ENCODE data around the gene TOM1L2. TPM values are rescaled to one million over a fixed set of nuclear protein-coding genes. Genes with fewer than 3 reads are reported as not detected.

The TOM1L2 gene
- total and polyA plus RNA-seq, 5 donors = 176 to 248 (median 213) TPM

- DNase-seq = no peak
- ATAC-seq = no peak
- no peak overlapping the region for H3K27ac ChIP-seq (ENCODE audit: low read length)
- H3K4me1 ChIP-seq (ENCODE audit: control insufficient read depth, insufficient read depth, low read length) = peaks cover 12% of the 10 kb centered on the region
- intact Hi-C loops (cut with DNase I) = loop anchor here in 3 of 4 donors (10.0 kb wide), 2 partner anchors 127 to 137 kb away; partner anchors contain the start of genes ATPAF2 (in 1 of the 3) and GID4 (in 1 of the 3)
- no peaks in the 10 kb centered on the region for H3K27me3 ChIP-seq (ENCODE audit: control insufficient read depth, insufficient read depth)
- WGBS = 65% methylated on average over 2 of the region's 2 CpGs
- no peak overlapping the region for H3K4me3 ChIP-seq (ENCODE audit: low read length)
- H3K9me3 ChIP-seq (ENCODE audit: control insufficient read depth, low read length) = no peaks in the 10 kb centered on the region
These were observed 74.8 kb downstream of the TOM1L2 start for GRCh38 chr17:17897442-17897841.

GRCh38 chr17:17896746-17897145 lies 75.5 kb downstream of the TOM1L2 start:
- WGBS = 84% methylated on average over 8 of the region's 8 CpGs
- no peak overlapping the region for H3K27ac ChIP-seq (ENCODE audit: low read length)
- DNase-seq (no peak), ATAC-seq (no peak)
- peaks cover 12% of the 10 kb centered on the region for H3K4me1 ChIP-seq (ENCODE audit: control insufficient read depth, insufficient read depth, low read length)
- no peak overlapping the region for H3K4me3 ChIP-seq (ENCODE audit: low read length)
- intact Hi-C loops (cut with DNase I) = loop anchor here in 3 of 4 donors (10.0 kb wide), 2 partner anchors 128 to 138 kb away; partner anchors contain the start of genes ATPAF2 (in 1 of the 3) and GID4 (in 1 of the 3)
- H3K9me3 ChIP-seq (ENCODE audit: control insufficient read depth, low read length) = no peaks in the 10 kb centered on the region
- no peaks in the 10 kb centered on the region for H3K27me3 ChIP-seq (ENCODE audit: control insufficient read depth, insufficient read depth)

- intact Hi-C loops (cut with DNase I) = loop anchor here in 3 of 4 donors (10.0 kb wide), 2 partner anchors 131 to 141 kb away; partner anchors contain the start of genes ATPAF2 (in 1 of the 3) and GID4 (in 1 of the 3)
These were observed 78.2 kb downstream of the TOM1L2 start for GRCh38 chr17:17893801-17894644.

GRCh38 chr17:17892731-17893130 lies 79.5 kb downstream of the TOM1L2 start:
- WGBS = 45% methylated on average over 2 of the region's 2 CpGs
- no peak overlapping the region for H3K27ac ChIP-seq (ENCODE audit: low read length)
- H3K9me3 ChIP-seq (ENCODE audit: control insufficient read depth, low read length) = no peaks in the 10 kb centered on the region
- intact Hi-C loops (cut with DNase I) = loop anchor here in 3 of 4 donors (10.0 kb wide), 2 partner anchors 132 to 142 kb away; partner anchors contain the start of genes ATPAF2 (in 1 of the 3) and GID4 (in 1 of the 3)
- ATAC-seq = no peak
- H3K27me3 ChIP-seq (ENCODE audit: control insufficient read depth, insufficient read depth) = no peaks in the 10 kb centered on the region
- no peak for DNase-seq
- H3K4me1 ChIP-seq (ENCODE audit: control insufficient read depth, insufficient read depth, low read length) = peaks cover 3% of the 10 kb centered on the region
- H3K4me3 ChIP-seq (ENCODE audit: low read length) = no peak overlapping the region

More at GRCh38 chr17:17893801-17894644, 78.2 kb downstream of the TOM1L2 start:
- Histone ChIP-seq H3K9me3 (ENCODE audit: control insufficient read depth, low read length) (no peaks in the 10 kb centered on the region), H3K4me3 (ENCODE audit: low read length) (no peak overlapping the region), H3K27ac (ENCODE audit: low read length) (no peak overlapping the region), H3K27me3 (ENCODE audit: control insufficient read depth, insufficient read depth) (no peaks in the 10 kb centered on the region), H3K4me1 (ENCODE audit: control insufficient read depth, insufficient read depth, low read length) (peaks cover 3% of the 10 kb centered on the region)
- no peak for DNase-seq
- no peak for ATAC-seq
- WGBS = 94% methylated on average over 7 of the region's 7 CpGs

- 95% methylated on average over 6 of the region's 6 CpGs for WGBS
- no peak overlapping the region for H3K27ac ChIP-seq (ENCODE audit: low read length)
- no peaks in the 10 kb centered on the region for H3K27me3 ChIP-seq (ENCODE audit: control insufficient read depth, insufficient read depth)
- DNase-seq (no peak), ATAC-seq (no peak)
- intact Hi-C loops (cut with DNase I) = loop anchor here in 3 of 4 donors (10.0 kb wide), 2 partner anchors 133 to 143 kb away; partner anchors contain the start of genes ATPAF2 (in 1 of the 3) and GID4 (in 1 of the 3)
- H3K4me1 ChIP-seq (ENCODE audit: control insufficient read depth, insufficient read depth, low read length) = peaks cover 3% of the 10 kb centered on the region
- no peaks in the 10 kb centered on the region for H3K9me3 ChIP-seq (ENCODE audit: control insufficient read depth, low read length)
- H3K4me3 ChIP-seq (ENCODE audit: low read length) = no peak overlapping the region
These were observed 80.2 kb downstream of the TOM1L2 start for GRCh38 chr17:17892009-17892408.

- Histone ChIP-seq H3K4me1 (ENCODE audit: control insufficient read depth, insufficient read depth, low read length) (peaks cover 6% of the 10 kb centered on the region), H3K27me3 (ENCODE audit: control insufficient read depth, insufficient read depth) (no peaks in the 10 kb centered on the region), H3K27ac (ENCODE audit: low read length) (no peak overlapping the region), H3K9me3 (ENCODE audit: control insufficient read depth, low read length) (no peaks in the 10 kb centered on the region), H3K4me3 (ENCODE audit: low read length) (no peak overlapping the region)
- DNase-seq (peak; percentile 55 to 72 (median 72)), ATAC-seq (peak; percentile 60 to 72)
- 91% methylated on average over 5 of the region's 5 CpGs for WGBS
- intact Hi-C loops (cut with DNase I) = loop anchor here in 3 of 4 donors (10.0 kb wide), 2 partner anchors 134 to 144 kb away; partner anchors contain the start of genes ATPAF2 (in 1 of the 3) and GID4 (in 1 of the 3)
These were observed 81.1 kb downstream of the TOM1L2 start for GRCh38 chr17:17890773-17891759.

GRCh38 chr17:17889922-17890321 lies 82.3 kb downstream of the TOM1L2 start:
- peaks cover 6% of the 10 kb centered on the region for H3K4me1 ChIP-seq (ENCODE audit: control insufficient read depth, insufficient read depth, low read length)
- 99% methylated on average over 2 of the region's 2 CpGs for WGBS
- H3K4me3 ChIP-seq (ENCODE audit: low read length) = no peak overlapping the region
- no peak overlapping the region for H3K27ac ChIP-seq (ENCODE audit: low read length)
- H3K27me3 ChIP-seq (ENCODE audit: control insufficient read depth, insufficient read depth) = no peaks in the 10 kb centered on the region
- intact Hi-C loops (cut with DNase I) = loop anchor here in 3 of 4 donors (10.0 kb wide), 2 partner anchors 135 to 145 kb away; partner anchors contain the start of genes ATPAF2 (in 1 of the 3) and GID4 (in 1 of the 3)
- DNase-seq (peak in 2 of 3 donors; percentile 13 to 16), ATAC-seq (no peak)
- no peaks in the 10 kb centered on the region for H3K9me3 ChIP-seq (ENCODE audit: control insufficient read depth, low read length)

- Histone ChIP-seq H3K4me1 (ENCODE audit: control insufficient read depth, insufficient read depth, low read length) (peaks cover 6% of the 10 kb centered on the region), H3K27ac (ENCODE audit: low read length) (no peak overlapping the region), H3K27me3 (ENCODE audit: control insufficient read depth, insufficient read depth) (no peaks in the 10 kb centered on the region), H3K4me3 (ENCODE audit: low read length) (no peak overlapping the region), H3K9me3 (ENCODE audit: control insufficient read depth, low read length) (no peaks in the 10 kb centered on the region)
- no peak for ATAC-seq
- 84% methylated on average over 7 of the region's 7 CpGs for WGBS
- DNase-seq = peak in 1 of 3 donors; percentile 19
- intact Hi-C loops (cut with DNase I) = no loop called here
These were observed 83.4 kb downstream of the TOM1L2 start for GRCh38 chr17:17888821-17889220.

- H3K4me3 ChIP-seq (ENCODE audit: low read length) = no peak overlapping the region
- ATAC-seq = peak in 1 of 2 donors; percentile 8
- H3K27me3 ChIP-seq (ENCODE audit: control insufficient read depth, insufficient read depth) = no peaks in the 10 kb centered on the region
- H3K27ac ChIP-seq (ENCODE audit: low read length) = no peak overlapping the region
- H3K4me1 ChIP-seq (ENCODE audit: control insufficient read depth, insufficient read depth, low read length) = peaks cover 6% of the 10 kb centered on the region
- no peaks in the 10 kb centered on the region for H3K9me3 ChIP-seq (ENCODE audit: control insufficient read depth, low read length)
- WGBS = 13% methylated on average over 1 of the region's 1 CpG
- intact Hi-C loops (cut with DNase I) = no loop called here
- peak in 2 of 3 donors; percentile 53 to 63 for DNase-seq
These were observed 83.8 kb downstream of the TOM1L2 start for GRCh38 chr17:17888371-17888770.

GRCh38 chr17:17887752-17888304 lies 84.4 kb downstream of the TOM1L2 start:
- 67% methylated on average over 4 of the region's 4 CpGs for WGBS
- Histone ChIP-seq H3K27ac (ENCODE audit: low read length) (no peak overlapping the region), H3K9me3 (ENCODE audit: control insufficient read depth, low read length) (no peaks in the 10 kb centered on the region), H3K27me3 (ENCODE audit: control insufficient read depth, insufficient read depth) (no peaks in the 10 kb centered on the region), H3K4me1 (ENCODE audit: control insufficient read depth, insufficient read depth, low read length) (peaks cover 6% of the 10 kb centered on the region), H3K4me3 (ENCODE audit: low read length) (no peak overlapping the region)
- peak; percentile 30 to 45 for ATAC-seq
- peak in 2 of 3 donors; percentile 15 to 41 for DNase-seq
- intact Hi-C loops (cut with DNase I) = no loop called here
